Activated CD4-positive, alpha-beta memory T cell treated with anti-CD3 and anti-CD28 coated beads for 36 hours (primary cell): Measurements from ENCODE around the gene GLRX5. TPM values are rescaled to one million over a fixed set of nuclear protein-coding genes. Genes with fewer than 3 reads are reported as not detected.

Source experiments
- CTCF ChIA-PET: fragments of 350-600 bp; sonication (Branson Sonifier 250); formaldehyde crosslinking; loops from one replicate; lab custom pipeline; 2021; ENCODE audit warnings: antibody characterized with exemption, inconsistent platforms; lab: Charles Lee
- POLR2A ChIA-PET: fragments of 350-600 bp; sonication (Branson Sonifier 250); formaldehyde crosslinking; loops from one replicate; lab custom pipeline; 2021; ENCODE audit warnings: antibody characterized with exemption; lab: Charles Lee
- DNase-seq: peaks from one replicate; pipeline ENCODE4 v3.0.0-alpha.2; 2020
- H3K27ac Mint-ChIP-seq: one replicate; pipeline ENCODE4 v1.8.0; 2021; ENCODE audit warnings: mixed read lengths
- H3K27me3 Mint-ChIP-seq: one replicate; pipeline ENCODE4 v1.8.0; 2021; ENCODE audit warnings: mixed read lengths
- H3K36me3 Mint-ChIP-seq: one replicate; pipeline ENCODE4 v1.8.0; 2021; ENCODE audit warnings: mixed read lengths
- H3K4me1 Mint-ChIP-seq: one replicate; pipeline ENCODE4 v1.8.0; 2021; ENCODE audit warnings: low read depth, mixed read lengths
- H3K4me3 Mint-ChIP-seq: one replicate; pipeline ENCODE4 v1.8.0; 2021; ENCODE audit warnings: mild to moderate bottlenecking, mixed read lengths
- H3K9me3 Mint-ChIP-seq: one replicate; pipeline ENCODE4 v1.8.0; 2021; ENCODE audit warnings: mixed read lengths
- intact Hi-C: fragments of 100-400 bp; cut with micrococcal nuclease; formaldehyde crosslinking; loops from one replicate; pipeline ENCODE4 v1.15.1; 2023
- total RNA-seq, 2 experiments: library from RNA; stranded (reverse); gene quantifications; one replicate each; pipeline ENCODE4 v1.2.3, GENCODE V29; 2021

The GLRX5 gene
- total RNA-seq, 2 experiments from 2014 or later, result 31.8 to 32.2 TPM

DNA sequence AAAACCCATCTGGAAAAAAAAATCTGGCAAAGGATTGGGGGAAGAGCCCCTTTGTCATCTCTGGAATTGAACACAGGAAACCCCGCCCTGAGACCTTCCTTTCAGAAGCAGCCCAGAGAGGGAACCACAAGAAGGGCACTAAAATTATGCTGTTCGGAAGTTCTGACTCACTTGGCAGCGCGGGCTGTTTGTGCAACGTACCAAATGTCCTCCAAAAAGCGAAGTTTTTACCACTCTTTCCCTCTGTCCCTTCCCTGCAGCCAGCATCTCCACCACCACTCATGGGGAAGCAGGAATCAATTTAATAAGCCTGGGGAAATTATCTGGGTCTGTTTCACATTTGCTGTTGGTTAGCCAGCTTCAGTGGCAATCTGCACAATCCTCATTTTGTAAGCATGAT is 15.2 kb upstream of the GLRX5 start:
- no peaks in the 10 kb centered on the region for H3K27me3 Mint-ChIP-seq
- H3K4me1 Mint-ChIP-seq, result peaks cover 80% of the 10 kb centered on the region
- H3K36me3 Mint-ChIP-seq, result peaks cover 4% of the 10 kb centered on the region
- H3K27ac Mint-ChIP-seq, result peak overlapping the region; percentile 92
- no peaks in the 10 kb centered on the region for H3K9me3 Mint-ChIP-seq
- peak overlapping the region; percentile 63 for H3K4me3 Mint-ChIP-seq
- ChIA-PET CTCF (interaction anchor here (0.9 to 1.9 kb wide), 3 partner anchors 8 to 77 kb away, joined by 3 to 15 read pairs (median 3); no protein-coding TSS in a partner anchor), POLR2A (interaction anchor here (0.8 to 2.6 kb wide), 3 partner anchors 14 to 39 kb away, joined by 4 to 14 read pairs (median 8); partner anchors contain the start of gene GLRX5)
- intact Hi-C loops, result loop anchor here (1.0 to 10.0 kb wide), 6 partner anchors 15 to 1175 kb away; partner anchors contain the start of genes DICER1 and PAPOLA
- peak; percentile 88 for DNase-seq

DNA sequence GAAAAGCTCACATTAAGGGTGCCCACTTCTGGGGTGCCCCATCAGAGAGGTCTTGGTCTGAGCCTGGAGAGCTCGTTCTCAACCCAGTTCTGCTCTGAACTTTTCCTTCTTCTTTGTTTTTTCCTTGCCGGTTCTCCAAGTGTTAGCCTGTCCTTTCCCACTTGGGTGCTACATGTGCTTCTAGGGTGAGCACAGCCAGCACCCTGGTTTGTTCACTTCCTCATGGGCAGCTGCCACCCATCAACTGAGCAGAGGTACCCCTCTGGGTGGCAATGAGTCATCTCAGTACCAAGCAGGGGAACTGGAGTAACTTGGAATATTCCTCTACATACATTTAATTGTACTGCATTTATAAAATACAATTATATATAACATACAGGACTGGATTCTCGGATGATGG is 14.5 kb upstream of the GLRX5 start:
- Mint-ChIP-seq H3K27ac (peak overlapping the region; percentile 92), H3K9me3 (no peaks in the 10 kb centered on the region), H3K27me3 (no peaks in the 10 kb centered on the region), H3K4me1 (peaks cover 80% of the 10 kb centered on the region), H3K36me3 (no peaks in the 10 kb centered on the region), H3K4me3 (peak overlapping the region; percentile 63)
- ChIA-PET POLR2A (interaction anchor here (1.0 to 2.6 kb wide), 3 partner anchors 14 to 40 kb away, joined by 4 to 14 read pairs (median 9); partner anchors contain the start of gene GLRX5), CTCF (interaction anchor here (1.1 kb wide), 1 partner anchor 15 kb away, joined by 3 read pairs; no protein-coding TSS in a partner anchor)
- intact Hi-C loops, result loop anchor here (5.0 to 10.0 kb wide), 2 partner anchors 982 to 1176 kb away; partner anchors contain the start of gene PAPOLA
- DNase-seq, result no peak

DNA sequence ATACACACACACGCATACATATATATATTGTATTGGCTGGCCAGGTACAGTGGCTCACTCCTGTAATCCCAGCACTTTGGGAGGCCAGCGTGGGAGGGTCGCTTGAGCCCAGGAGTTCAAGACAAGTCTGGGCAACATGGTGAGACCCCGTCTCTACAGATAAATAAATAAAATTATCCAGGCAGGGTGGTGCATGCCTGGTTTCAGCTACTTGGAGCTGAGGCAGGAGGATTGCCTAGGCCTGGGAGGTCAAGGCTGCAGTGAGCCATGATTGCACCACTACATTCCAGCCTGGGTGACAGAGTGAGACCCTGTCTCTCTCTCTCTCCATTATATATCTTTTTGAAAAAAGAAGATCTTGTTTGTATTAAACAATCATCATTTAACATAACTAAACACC is 13.8 kb upstream of the GLRX5 start:
- Mint-ChIP-seq H3K4me3 (no peak overlapping the region), H3K27me3 (no peaks in the 10 kb centered on the region), H3K36me3 (no peaks in the 10 kb centered on the region), H3K27ac (no peak overlapping the region), H3K9me3 (no peaks in the 10 kb centered on the region), H3K4me1 (peaks cover 83% of the 10 kb centered on the region)
- ChIA-PET CTCF (no interaction called here), POLR2A (interaction anchor here (1.0 kb wide), 1 partner anchor 13 kb away, joined by 3 read pairs; no protein-coding TSS in a partner anchor)
- intact Hi-C loops, result loop anchor here (5.0 to 10.0 kb wide), 2 partner anchors 981 to 1176 kb away; partner anchors contain the start of gene PAPOLA
- no peak for DNase-seq

DNA sequence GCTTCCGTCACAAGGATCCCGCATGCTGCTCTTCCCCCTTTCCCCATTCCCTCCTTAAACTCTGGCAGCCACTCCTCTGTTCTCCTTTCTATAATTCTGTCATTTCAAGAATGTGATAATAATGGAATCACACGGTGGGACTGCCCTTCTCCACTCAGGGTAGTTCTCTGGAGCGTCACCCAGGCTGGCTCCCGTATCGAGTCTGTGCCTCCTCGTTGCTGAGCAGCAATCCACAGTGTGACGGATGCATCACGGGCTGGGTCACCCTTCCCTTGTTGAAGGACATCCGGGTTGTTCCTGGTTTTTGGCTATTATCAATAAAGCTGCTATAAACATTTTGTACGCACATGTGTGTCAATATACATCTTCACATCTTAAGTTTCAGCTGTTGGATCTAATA is 12.7 kb upstream of the GLRX5 start:
- intact Hi-C loops, result loop anchor here (5.0 to 10.0 kb wide), 2 partner anchors 980 to 1177 kb away; partner anchors contain the start of gene PAPOLA
- ChIA-PET CTCF (interaction anchor here (0.9 to 8.1 kb wide), 7 partner anchors 8 to 78 kb away, joined by 3 to 202 read pairs (median 11); partner anchors contain the start of gene GLRX5), POLR2A (interaction anchor here (1.0 to 2.9 kb wide), 6 partner anchors 11 to 42 kb away, joined by 3 to 52 read pairs (median 10); partner anchors contain the start of gene GLRX5)
- no peaks in the 10 kb centered on the region for H3K27me3 Mint-ChIP-seq
- peaks cover 90% of the 10 kb centered on the region for H3K4me1 Mint-ChIP-seq
- DNase-seq, result no peak
- H3K4me3 Mint-ChIP-seq, result no peak overlapping the region
- H3K27ac Mint-ChIP-seq, result peak overlapping the region; percentile 97
- no peaks in the 10 kb centered on the region for H3K36me3 Mint-ChIP-seq
- H3K9me3 Mint-ChIP-seq, result no peaks in the 10 kb centered on the region

DNA sequence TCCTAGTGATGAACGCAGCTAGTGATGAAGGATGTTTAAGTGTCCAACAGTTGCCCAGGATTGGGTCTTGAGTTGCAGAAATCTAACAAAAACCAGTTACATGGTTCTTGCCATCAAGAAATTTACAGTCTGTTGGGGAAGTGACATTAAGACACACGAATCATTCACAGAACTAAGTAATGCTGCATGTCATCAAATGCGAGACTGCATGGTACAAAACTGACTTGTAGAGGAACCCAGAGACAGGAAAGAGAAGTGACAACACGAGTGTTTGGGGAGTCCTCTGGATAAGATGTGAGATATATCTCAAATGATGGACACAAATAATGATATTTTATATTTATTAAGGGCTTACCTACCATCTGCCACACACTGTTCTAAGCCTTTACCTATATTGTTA is 12.3 kb upstream of the GLRX5 start:
- POLR2A ChIA-PET, result interaction anchor here (1.0 to 2.9 kb wide), 11 partner anchors 8 to 1563 kb away, joined by 3 to 52 read pairs (median 6); partner anchors contain the start of gene GLRX5
- Mint-ChIP-seq H3K4me1 (peaks cover 90% of the 10 kb centered on the region), H3K36me3 (no peaks in the 10 kb centered on the region), H3K27ac (peak overlapping the region; percentile 97), H3K9me3 (no peaks in the 10 kb centered on the region), H3K27me3 (no peaks in the 10 kb centered on the region), H3K4me3 (peak overlapping the region; percentile 80)
- intact Hi-C loops, result loop anchor here (5.0 to 10.0 kb wide), 2 partner anchors 980 to 1178 kb away; partner anchors contain the start of gene PAPOLA
- CTCF ChIA-PET, result interaction anchor here (0.8 to 8.1 kb wide), 14 partner anchors 7 to 207 kb away, joined by 3 to 202 read pairs (median 4); partner anchors contain the start of gene GLRX5
- DNase-seq, result no peak

DNA sequence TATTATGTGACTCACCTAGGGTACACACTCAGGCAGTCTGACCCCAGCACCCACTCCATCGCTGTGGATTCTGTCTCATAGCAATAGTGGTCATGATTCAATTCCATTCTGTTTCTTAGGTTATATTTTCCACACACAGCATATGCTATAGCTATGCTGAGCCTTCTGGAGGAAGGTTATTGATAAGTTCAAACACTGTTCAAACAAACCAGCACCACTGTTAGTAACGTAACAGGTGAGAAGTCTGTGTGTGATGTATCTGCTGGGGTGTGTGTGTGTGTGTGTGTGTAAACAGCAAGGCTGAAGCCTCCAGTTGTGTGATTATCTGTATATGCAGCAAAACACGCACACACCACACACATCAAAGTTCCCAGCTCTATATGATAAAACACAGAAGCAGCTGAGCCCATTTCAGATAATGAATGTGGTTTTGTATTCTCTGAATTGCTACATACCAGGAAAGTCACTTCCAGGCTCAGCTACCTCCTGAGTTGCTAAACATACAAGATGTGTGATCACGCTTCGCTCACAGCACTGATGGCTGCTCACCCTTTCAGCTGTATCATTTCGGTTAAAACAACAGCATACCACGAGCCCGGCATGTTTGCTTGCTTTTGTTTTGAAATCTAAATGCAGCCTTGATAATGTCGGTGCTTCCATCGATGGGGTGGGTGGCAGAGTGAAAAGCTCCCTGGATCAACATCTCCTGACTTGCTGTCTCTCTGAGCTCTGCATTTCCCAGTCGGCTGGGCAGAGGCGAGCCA is 11.6 kb upstream of the GLRX5 start:
- DNase-seq, result peak; percentile 80
- Mint-ChIP-seq H3K27ac (peak overlapping the region; percentile 97), H3K27me3 (no peaks in the 10 kb centered on the region), H3K4me1 (peaks cover 85% of the 10 kb centered on the region), H3K4me3 (peak overlapping the region; percentile 80), H3K9me3 (no peaks in the 10 kb centered on the region), H3K36me3 (no peaks in the 10 kb centered on the region)
- POLR2A ChIA-PET, result interaction anchor here (0.8 to 2.9 kb wide), 15 partner anchors 8 to 1564 kb away, joined by 3 to 52 read pairs (median 5); partner anchors contain the start of gene GLRX5
- intact Hi-C loops, result loop anchor here (1.0 to 10.0 kb wide), 5 partner anchors 11 to 1178 kb away; partner anchors contain the start of gene PAPOLA
- CTCF ChIA-PET, result interaction anchor here (0.8 to 8.1 kb wide), 15 partner anchors 8 to 208 kb away, joined by 3 to 202 read pairs (median 4); partner anchors contain the start of gene GLRX5

DNA sequence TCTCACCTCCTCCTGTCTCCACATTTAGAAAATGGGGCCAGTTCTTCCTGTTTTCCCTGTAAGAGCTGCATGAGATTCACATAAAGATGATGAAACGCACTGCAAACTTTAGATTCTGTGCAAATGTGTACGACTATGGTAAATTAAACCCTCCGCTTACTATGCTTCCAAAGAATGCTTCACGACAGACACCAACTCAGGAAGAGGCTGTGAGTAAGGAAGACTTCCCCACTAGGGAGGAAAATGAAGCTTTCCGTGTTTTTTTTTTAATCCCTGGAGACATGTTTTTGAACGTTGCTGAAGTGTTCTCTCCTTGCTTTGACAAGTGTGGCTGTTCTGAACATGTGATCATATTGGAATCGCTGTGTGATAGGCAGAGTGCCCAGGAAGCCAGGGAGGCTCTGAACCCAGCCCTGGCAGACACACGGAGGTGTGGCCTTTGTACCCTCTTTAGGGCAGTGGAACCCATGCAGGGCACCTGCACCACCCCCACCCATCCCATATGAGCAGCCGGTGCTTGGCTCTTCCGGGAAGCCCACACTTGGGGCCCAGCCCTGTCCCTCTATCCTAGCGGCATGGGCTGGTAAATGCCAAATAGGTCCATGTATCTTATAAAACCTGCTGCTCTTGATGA is 10.9 kb upstream of the GLRX5 start:
- CTCF ChIA-PET, result interaction anchor here (0.6 to 8.1 kb wide), 11 partner anchors 9 to 175 kb away, joined by 3 to 202 read pairs (median 6); partner anchors contain the start of gene GLRX5
- intact Hi-C loops, result loop anchor here (1.0 to 10.0 kb wide), 5 partner anchors 10 to 1179 kb away; partner anchors contain the start of gene PAPOLA
- peak overlapping the region; percentile 80 for H3K4me3 Mint-ChIP-seq

DNA sequence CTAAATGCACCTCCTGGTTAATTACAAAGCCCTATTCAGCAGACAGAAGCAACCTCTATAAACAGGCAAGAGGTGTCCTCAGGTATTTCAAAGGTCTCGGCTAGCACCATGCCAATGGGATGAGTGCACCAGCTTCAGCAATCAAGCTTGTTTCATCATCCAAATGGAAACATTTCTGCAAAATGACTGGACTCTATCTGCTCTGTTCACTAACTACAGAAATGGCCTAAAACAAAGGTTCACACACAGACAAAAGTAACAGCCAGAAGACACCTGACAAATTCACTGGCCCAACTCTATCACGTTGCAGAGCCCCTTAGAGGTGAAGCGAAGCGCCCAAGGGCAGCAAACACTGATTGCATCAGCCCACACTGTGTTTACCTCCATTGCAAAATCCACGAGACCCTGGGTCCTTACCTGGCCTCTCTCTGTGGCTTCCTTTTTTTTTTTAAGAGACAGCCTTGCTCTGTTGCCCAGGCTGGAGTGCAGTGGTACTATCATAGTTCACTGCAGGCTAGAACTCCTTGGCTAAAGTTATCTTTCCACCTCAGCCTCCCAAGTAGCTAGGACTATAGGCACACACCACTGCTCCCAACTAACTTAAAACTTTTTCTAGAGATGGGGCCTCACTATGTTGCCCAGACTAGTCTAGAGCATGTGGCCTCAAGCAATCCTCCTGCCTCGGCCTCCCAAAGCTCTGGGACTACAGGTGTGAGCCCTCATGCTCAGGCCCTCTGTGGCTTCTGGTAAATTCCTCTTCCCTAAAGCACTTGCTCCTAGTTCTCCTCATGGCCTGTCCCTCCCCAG is 9.9 kb upstream of the GLRX5 start:
- CTCF ChIA-PET, result interaction anchor here (3.3 to 8.1 kb wide), 3 partner anchors 9 to 81 kb away, joined by 16 to 202 read pairs (median 35); partner anchors contain the start of gene GLRX5
- no peaks in the 10 kb centered on the region for H3K9me3 Mint-ChIP-seq
- H3K4me3 Mint-ChIP-seq, result no peak overlapping the region
- POLR2A ChIA-PET, result interaction anchor here (1.4 to 2.9 kb wide), 2 partner anchors 8 to 21 kb away, joined by 3 to 52 read pairs; partner anchors contain the start of gene GLRX5
- H3K27ac Mint-ChIP-seq, result peak overlapping the region; percentile 97
- peaks cover 5% of the 10 kb centered on the region for H3K36me3 Mint-ChIP-seq
- peaks cover 73% of the 10 kb centered on the region for H3K4me1 Mint-ChIP-seq
- intact Hi-C loops, result loop anchor here (5.0 to 10.0 kb wide), 2 partner anchors 977 to 1180 kb away; partner anchors contain the start of gene PAPOLA
- H3K27me3 Mint-ChIP-seq, result no peaks in the 10 kb centered on the region
- DNase-seq, result no peak

More for the DNA sequence above, 10.9 kb upstream of the GLRX5 start:
- POLR2A ChIA-PET, result interaction anchor here (0.8 to 2.9 kb wide), 12 partner anchors 9 to 264 kb away, joined by 3 to 52 read pairs (median 6); partner anchors contain the start of gene GLRX5
- H3K36me3 Mint-ChIP-seq, result peaks cover under 1% of the 10 kb centered on the region
- no peaks in the 10 kb centered on the region for H3K9me3 Mint-ChIP-seq
- no peaks in the 10 kb centered on the region for H3K27me3 Mint-ChIP-seq
- H3K4me1 Mint-ChIP-seq, result peaks cover 78% of the 10 kb centered on the region
- DNase-seq, result peak; percentile 70
- peak overlapping the region; percentile 97 for H3K27ac Mint-ChIP-seq

DNA sequence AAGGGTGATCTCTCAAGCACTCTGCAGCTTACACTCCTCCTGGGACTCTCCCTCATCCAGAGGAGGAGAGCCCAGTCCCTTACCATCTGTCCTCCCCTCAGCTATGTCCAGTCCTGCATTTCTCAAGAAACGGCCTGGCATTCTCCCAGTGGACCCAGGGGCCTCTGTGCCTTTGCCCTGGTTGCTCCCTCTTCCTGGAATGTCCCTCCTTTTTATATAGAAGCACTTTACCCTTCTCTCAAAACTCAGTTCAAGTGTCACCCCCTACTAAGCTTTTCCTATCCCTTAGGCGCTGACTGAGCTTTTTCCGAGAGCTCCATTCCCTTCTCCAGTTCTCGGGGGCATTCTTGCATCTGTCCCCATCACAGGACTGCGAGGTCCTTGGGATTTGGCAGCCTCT is 8.9 kb upstream of the GLRX5 start:
- POLR2A ChIA-PET, result interaction anchor here (1.4 to 1.8 kb wide), 3 partner anchors 9 to 22 kb away, joined by 3 to 9 read pairs (median 4); partner anchors contain the start of genes GLRX5 and SYNE3
- Mint-ChIP-seq H3K4me1 (peaks cover 78% of the 10 kb centered on the region), H3K36me3 (peaks cover 8% of the 10 kb centered on the region), H3K9me3 (no peaks in the 10 kb centered on the region), H3K27ac (peak overlapping the region; percentile 75), H3K27me3 (no peaks in the 10 kb centered on the region), H3K4me3 (no peak overlapping the region)
- intact Hi-C loops, result loop anchor here (10.0 kb wide), 1 partner anchor 1181 kb away; no protein-coding TSS in a partner anchor
- DNase-seq, result no peak
- CTCF ChIA-PET, result interaction anchor here (1.8 to 8.1 kb wide), 8 partner anchors 8 to 99 kb away, joined by 7 to 202 read pairs (median 20); partner anchors contain the start of genes GLRX5 and SYNE3
